Measurements from ENCODE around the gene GNA15. TPM values are rescaled to one million over a fixed set of nuclear protein-coding genes. Genes with fewer than 3 reads are reported as not detected.
"Not testable (repeated sequence)": the region's sequence is repeated elsewhere in the genome, so short reads cannot be mapped to it uniquely, and the experiment has no call there.

Gene GNA15, protein sequence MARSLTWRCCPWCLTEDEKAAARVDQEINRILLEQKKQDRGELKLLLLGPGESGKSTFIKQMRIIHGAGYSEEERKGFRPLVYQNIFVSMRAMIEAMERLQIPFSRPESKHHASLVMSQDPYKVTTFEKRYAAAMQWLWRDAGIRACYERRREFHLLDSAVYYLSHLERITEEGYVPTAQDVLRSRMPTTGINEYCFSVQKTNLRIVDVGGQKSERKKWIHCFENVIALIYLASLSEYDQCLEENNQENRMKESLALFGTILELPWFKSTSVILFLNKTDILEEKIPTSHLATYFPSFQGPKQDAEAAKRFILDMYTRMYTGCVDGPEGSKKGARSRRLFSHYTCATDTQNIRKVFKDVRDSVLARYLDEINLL
- total RNA-seq, result 1 to 10 TPM in 3 of 4 donors, under 1 TPM in 1; 0.55 to 6.0 (median 4.4) TPM
- polyA plus RNA-seq, result 1 to 10 TPM; 4.2 to 5.6 (median 5.1) TPM

DNA sequence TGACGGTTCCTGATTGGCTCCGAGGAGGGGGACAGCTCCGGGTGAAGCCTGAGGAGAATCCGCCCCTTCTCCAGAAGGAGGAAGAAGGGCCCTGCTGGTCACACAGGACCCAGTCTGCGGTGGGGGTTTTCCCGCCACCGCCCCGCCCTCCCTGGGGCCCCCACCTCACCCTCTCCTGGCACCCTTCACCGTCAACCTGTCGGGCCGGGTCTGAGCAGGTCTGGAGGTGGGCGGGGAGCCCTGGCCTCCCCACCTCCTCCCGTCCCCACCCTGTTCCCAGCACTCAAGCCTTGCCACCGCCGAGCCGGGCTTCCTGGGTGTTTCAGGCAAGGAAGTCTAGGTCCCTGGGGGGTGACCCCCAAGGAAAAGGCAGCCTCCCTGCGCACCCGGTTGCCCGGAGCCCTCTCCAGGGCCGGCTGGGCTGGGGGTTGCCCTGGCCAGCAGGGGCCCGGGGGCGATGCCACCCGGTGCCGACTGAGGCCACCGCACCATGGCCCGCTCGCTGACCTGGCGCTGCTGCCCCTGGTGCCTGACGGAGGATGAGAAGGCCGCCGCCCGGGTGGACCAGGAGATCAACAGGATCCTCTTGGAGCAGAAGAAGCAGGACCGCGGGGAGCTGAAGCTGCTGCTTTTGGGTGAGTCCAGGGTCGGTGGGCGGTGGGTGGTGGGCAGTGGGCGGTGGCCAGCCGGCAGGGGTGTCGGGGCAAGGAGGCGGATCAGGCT is at the start of gene GNA15:
GNA15 (plus strand) TSS at position 73 of the 723 bp plus-strand sequence; CDS start at position 491, 418 bp downstream.
- Histone ChIP-seq H3K9me3 (peaks cover 0 to 4% (median 0%) of the 10 kb centered on the region in 4 donors), H3K27me3 (no peaks in the 10 kb centered on the region), H3K4me3 (peak within 1 kb of the TSS in 3 of 4 donors; percentile 27 to 44 (median 28)), H3K4me1 (peaks cover 0 to 4% (median 0%) of the 10 kb centered on the region in 4 donors), H3K27ac (peak within 1 kb of the TSS; percentile 45 to 57 (median 56)), H3K36me3 (no peaks in the 10 kb centered on the region)
- DNase-seq, result no peak
- TF ChIP-seq POLR2AphosphoS5 (IDR thresholded peaks at IDR 0.05), result no peak
- TF ChIP-seq EP300 (IDR thresholded peaks at IDR 0.05), result no peak
- TF ChIP-seq, protein P1, sequence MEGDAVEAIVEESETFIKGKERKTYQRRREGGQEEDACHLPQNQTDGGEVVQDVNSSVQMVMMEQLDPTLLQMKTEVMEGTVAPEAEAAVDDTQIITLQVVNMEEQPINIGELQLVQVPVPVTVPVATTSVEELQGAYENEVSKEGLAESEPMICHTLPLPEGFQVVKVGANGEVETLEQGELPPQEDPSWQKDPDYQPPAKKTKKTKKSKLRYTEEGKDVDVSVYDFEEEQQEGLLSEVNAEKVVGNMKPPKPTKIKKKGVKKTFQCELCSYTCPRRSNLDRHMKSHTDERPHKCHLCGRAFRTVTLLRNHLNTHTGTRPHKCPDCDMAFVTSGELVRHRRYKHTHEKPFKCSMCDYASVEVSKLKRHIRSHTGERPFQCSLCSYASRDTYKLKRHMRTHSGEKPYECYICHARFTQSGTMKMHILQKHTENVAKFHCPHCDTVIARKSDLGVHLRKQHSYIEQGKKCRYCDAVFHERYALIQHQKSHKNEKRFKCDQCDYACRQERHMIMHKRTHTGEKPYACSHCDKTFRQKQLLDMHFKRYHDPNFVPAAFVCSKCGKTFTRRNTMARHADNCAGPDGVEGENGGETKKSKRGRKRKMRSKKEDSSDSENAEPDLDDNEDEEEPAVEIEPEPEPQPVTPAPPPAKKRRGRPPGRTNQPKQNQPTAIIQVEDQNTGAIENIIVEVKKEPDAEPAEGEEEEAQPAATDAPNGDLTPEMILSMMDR (IDR thresholded peaks at IDR 0.05), result no peak
- no peak for TF ChIP-seq POLR2A (IDR thresholded peaks at IDR 0.05)
- 16 to 29% methylated on average over 40 of the region's 40 CpGs for WGBS, 2 donors
- intact Hi-C loops (cut with DNase I), result no loop called here

DNA sequence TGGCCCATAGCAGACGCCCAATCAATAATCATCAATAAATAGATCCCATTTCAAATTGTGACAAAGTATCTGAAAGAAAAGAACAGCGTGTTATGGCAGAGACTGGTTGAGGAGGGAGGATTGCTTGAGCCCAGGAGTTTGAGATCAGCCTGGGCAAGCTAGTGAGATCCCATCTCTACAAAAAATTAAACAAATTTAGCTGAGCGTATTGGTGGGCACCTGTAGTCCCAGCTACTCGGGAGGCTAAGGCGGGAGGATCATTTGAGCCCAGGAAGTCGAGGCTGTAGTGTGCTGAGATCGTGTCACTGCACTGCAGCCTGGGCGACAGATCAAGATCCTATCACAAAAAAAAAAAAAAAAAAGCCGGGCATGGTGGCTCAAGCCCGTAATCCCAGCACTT is 48.1 kb upstream of the GNA15 start:
- DNase-seq, result no peak
- no peak for TF ChIP-seq POLR2A (IDR thresholded peaks at IDR 0.05)
- TF ChIP-seq, protein P1 (IDR thresholded peaks at IDR 0.05), result no peak
- TF ChIP-seq EP300 (IDR thresholded peaks at IDR 0.05), result no peak
- TF ChIP-seq POLR2AphosphoS5 (IDR thresholded peaks at IDR 0.05), result no peak
- H3K4me1 ChIP-seq, result no peaks in the 10 kb centered on the region
- WGBS, 2 donors, result 90% methylated on average over 10 of the region's 10 CpGs
- no peaks in the 10 kb centered on the region for H3K9me3 ChIP-seq
- H3K27ac ChIP-seq, result no peak overlapping the region
- intact Hi-C loops (cut with DNase I), result no loop called here
- no peaks in the 10 kb centered on the region for H3K36me3 ChIP-seq
- no peak overlapping the region for H3K4me3 ChIP-seq
- no peaks in the 10 kb centered on the region for H3K27me3 ChIP-seq

DNA sequence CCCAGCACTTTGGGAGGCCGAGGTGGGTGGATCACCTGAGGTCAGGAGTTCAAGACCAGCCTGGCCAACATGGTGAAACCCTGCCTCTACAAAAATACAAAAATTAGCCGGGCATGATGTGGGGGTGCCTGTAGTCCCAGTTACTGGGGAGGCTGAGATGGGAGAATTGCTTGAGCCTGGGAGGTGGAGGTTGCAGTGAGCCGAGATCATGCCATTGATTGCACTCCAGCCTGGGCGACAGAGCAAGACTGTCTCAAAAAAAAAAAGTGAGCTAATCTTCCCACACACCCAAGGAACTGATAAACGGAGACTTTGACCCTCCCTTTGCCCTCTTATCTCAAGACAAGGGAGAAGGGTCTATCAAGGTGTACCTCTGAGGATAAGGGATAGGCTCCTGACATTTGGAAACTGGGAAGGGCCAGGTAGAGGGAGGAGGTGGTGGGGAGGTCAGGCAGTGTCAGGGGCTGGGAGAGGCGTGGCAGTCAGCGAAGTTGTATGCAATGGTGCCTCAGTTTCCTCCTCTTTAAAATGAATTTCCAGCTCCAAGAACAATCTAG is 46.5 kb upstream of the GNA15 start:
- not testable (repeated sequence) for H3K4me1 ChIP-seq
- WGBS, 2 donors, result 18 to 71% methylated on average over 7 of the region's 7 CpGs

DNA sequence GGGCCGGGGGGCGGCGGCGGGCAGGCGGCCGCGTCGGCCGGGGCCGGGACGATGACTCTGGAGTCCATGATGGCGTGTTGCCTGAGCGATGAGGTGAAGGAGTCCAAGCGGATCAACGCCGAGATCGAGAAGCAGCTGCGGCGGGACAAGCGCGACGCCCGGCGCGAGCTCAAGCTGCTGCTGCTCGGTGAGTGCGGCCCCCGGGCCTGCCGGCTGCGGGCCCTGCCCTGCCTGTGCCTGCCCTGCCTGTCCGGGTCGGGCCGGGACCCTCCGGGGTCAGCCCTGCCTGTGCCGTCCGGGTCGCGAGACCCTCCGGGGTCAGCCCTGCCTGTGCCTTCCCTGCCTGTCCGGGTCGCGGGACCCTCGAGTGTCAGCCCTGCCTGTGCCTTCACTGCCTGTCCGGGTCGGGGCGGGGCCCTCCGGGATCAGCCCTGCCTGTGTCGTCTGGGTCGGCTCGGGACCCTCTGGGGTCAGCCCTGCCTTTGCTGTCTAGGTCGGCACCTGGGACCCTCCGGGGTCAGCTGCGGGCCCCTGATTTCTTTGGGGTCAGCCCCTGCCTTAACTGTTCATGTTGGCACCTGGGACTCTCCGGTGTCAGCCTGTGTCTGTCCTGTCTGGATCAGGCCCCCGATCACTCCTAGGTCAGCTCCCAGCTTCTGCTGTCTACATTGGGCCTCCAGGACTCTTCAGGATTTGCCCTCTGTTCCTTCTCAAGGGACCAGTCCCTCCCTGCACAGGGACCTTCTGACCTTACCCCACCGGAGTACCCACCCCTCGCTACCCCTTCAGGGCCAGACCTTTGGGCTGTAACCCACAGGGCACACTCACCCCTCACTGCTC is 41.0 kb upstream of the GNA15 start:
- Histone ChIP-seq H3K27ac (peak overlapping the region; percentile 65 to 86 (median 83)), H3K4me1 (peaks cover 2 to 56% (median 52%) of the 10 kb centered on the region in 4 donors), H3K27me3 (no peaks in the 10 kb centered on the region), H3K9me3 (no peaks in the 10 kb centered on the region), H3K36me3 (no peaks in the 10 kb centered on the region), H3K4me3 (peak overlapping the region; percentile 75 to 96 (median 87))
- no peak for TF ChIP-seq EP300 (IDR thresholded peaks at IDR 0.05)
- no peak for TF ChIP-seq POLR2AphosphoS5 (IDR thresholded peaks at IDR 0.05)
- TF ChIP-seq, protein P1 (IDR thresholded peaks at IDR 0.05), result no peak
- no peak for TF ChIP-seq POLR2A (IDR thresholded peaks at IDR 0.05)
- intact Hi-C loops (cut with DNase I), result no loop called here
- 1 to 3% methylated on average over 57 of the region's 57 CpGs for WGBS, 2 donors
- DNase-seq, result no peak

More for the DNA sequence above, 46.5 kb upstream of the GNA15 start:
- H3K27me3 ChIP-seq; H3K27ac ChIP-seq; H3K4me3 ChIP-seq; H3K9me3 ChIP-seq; H3K36me3 ChIP-seq; DNase-seq; intact Hi-C loops (cut with DNase I): not testable (repeated sequence)

Data from sigmoid colon (tissue), 7 donors.